ENCODE results near the gene PACS1.
"Not testable (repeated sequence)": the region's sequence is repeated elsewhere in the genome, so short reads cannot be mapped to it uniquely, and the experiment has no call there.

PACS1 gene

GRCh38 chr11:66069715-66070603, at the start of gene PACS1:
Gene PACS1 (plus strand): TSS chr11:66070272. CDS start chr11:66070487, 215 bp downstream.
- DNase-seq = peak; percentile 63

GRCh38 chr11:66020618-66021357, 49.3 kb upstream of the PACS1 start:
- no peak for DNase-seq

- DNase-seq = peak; percentile 78
These were observed 47.5 kb upstream of the PACS1 start for GRCh38 chr11:66022401-66023185.

- not testable (repeated sequence) for DNase-seq
These were observed 47.0 kb upstream of the PACS1 start for GRCh38 chr11:66023186-66023440.

- DNase-seq = no peak
These were observed 44.0 kb upstream of the PACS1 start, which contains the start of gene CATSPER1 for GRCh38 chr11:66026017-66026529. Gene CATSPER1 (minus strand): TSS chr11:66026479. CDS start chr11:66026379, 100 bp downstream.

- no peak for DNase-seq
These were observed 36.9 kb upstream of the PACS1 start for GRCh38 chr11:66032957-66033735.

- DNase-seq = no peak
These were observed 34.3 kb upstream of the PACS1 start for GRCh38 chr11:66035653-66036333.

GRCh38 chr11:66036334-66036710, 33.8 kb upstream of the PACS1 start:
- DNase-seq = no peak

- no peak for DNase-seq
These were observed 32.7 kb upstream of the PACS1 start for GRCh38 chr11:66037327-66037726.

GRCh38 chr11:66039765-66040164, 30.3 kb upstream of the PACS1 start:
- no peak for DNase-seq

- DNase-seq = no peak
These were observed 27.7 kb upstream of the PACS1 start for GRCh38 chr11:66042227-66042995.

GRCh38 chr11:66042996-66043906, 26.8 kb upstream of the PACS1 start:
- no peak for DNase-seq

- DNase-seq = no peak
These were observed 25.3 kb upstream of the PACS1 start for GRCh38 chr11:66044757-66045156.

- DNase-seq = peak; percentile 81
These were observed 24.9 kb upstream of the PACS1 start for GRCh38 chr11:66045177-66045639.

- no peak for DNase-seq
These were observed 23.2 kb upstream of the PACS1 start for GRCh38 chr11:66046901-66047300.

- DNase-seq = no peak
These were observed 22.3 kb upstream of the PACS1 start for GRCh38 chr11:66047541-66048365.

GRCh38 chr11:66048547-66049323, 21.3 kb upstream of the PACS1 start, which contains the start of gene GAL3ST3:
Gene GAL3ST3 (minus strand): TSS chr11:66049161. CDS start chr11:66045415, 3,746 bp downstream.
- no peak for DNase-seq

Data from activated T-cell treated with anti-CD3 and anti-CD28 coated beads for 4 hours (primary cell).